Nephron progenitor cell (in vitro differentiated cells): ENCODE measurements around the gene ZNF639.

Experiments
- DNase-seq: peaks from one replicate; pipeline ENCODE4 v3.0.0; 2021
- H3K27ac Mint-ChIP-seq: 2 replicates; pipeline ENCODE4 v1.8.0; 2021; ENCODE audit warnings: mild to moderate bottlenecking, moderate library complexity, mixed read lengths
- H3K27me3 Mint-ChIP-seq: 2 replicates; pipeline ENCODE4 v1.8.0; 2021; ENCODE audit warnings: mild to moderate bottlenecking, low read depth, mixed read lengths; ENCODE audit not compliant: poor library complexity
- H3K36me3 Mint-ChIP-seq: 2 replicates; pipeline ENCODE4 v1.8.0; 2021; ENCODE audit warnings: low read depth, mixed read lengths
- H3K4me1 Mint-ChIP-seq: 2 replicates; pipeline ENCODE4 v1.8.0; 2021; ENCODE audit warnings: mixed read lengths
- H3K4me3 Mint-ChIP-seq: 2 replicates; pipeline ENCODE4 v1.8.0; 2021; ENCODE audit warnings: mild to moderate bottlenecking, moderate library complexity, mixed read lengths
- H3K9me3 Mint-ChIP-seq: 2 replicates; pipeline ENCODE4 v1.8.0; 2021; ENCODE audit warnings: mild to moderate bottlenecking, moderate library complexity, mixed read lengths
- CTCF ChIP-seq: fragments of 200-600 bp; sonication (generic); IDR thresholded peaks from 2 replicates; pipeline ENCODE4 v1.5.0; 2021; ENCODE audit warnings: antibody characterized with exemption

The ZNF639 gene

GRCh38 chr3:179279837-179280236, 43.0 kb upstream of the ZNF639 start:
- no peak overlapping the region for H3K4me3 Mint-ChIP-seq
- H3K27me3 Mint-ChIP-seq: peaks cover 7% of the 10 kb centered on the region
- no peaks in the 10 kb centered on the region for H3K36me3 Mint-ChIP-seq
- no peak for DNase-seq
- no peaks in the 10 kb centered on the region for H3K4me1 Mint-ChIP-seq
- no peak overlapping the region for H3K27ac Mint-ChIP-seq
- no peaks in the 10 kb centered on the region for H3K9me3 Mint-ChIP-seq
- TF ChIP-seq CTCF: no peak

- Mint-ChIP-seq H3K36me3 (no peaks in the 10 kb centered on the region), H3K4me1 (no peaks in the 10 kb centered on the region), H3K9me3 (no peaks in the 10 kb centered on the region), H3K4me3 (no peak overlapping the region), H3K27ac (no peak overlapping the region), H3K27me3 (peaks cover 8% of the 10 kb centered on the region)
- TF ChIP-seq CTCF: no peak
- no peak for DNase-seq
Observed at GRCh38 chr3:179281825-179282224, 41.0 kb upstream of the ZNF639 start.

GRCh38 chr3:179286331-179286730, 36.5 kb upstream of the ZNF639 start:
- TF ChIP-seq CTCF: no peak
- DNase-seq: no peak
- Mint-ChIP-seq H3K27ac (no peak overlapping the region), H3K9me3 (no peaks in the 10 kb centered on the region), H3K27me3 (peaks cover 8% of the 10 kb centered on the region), H3K36me3 (no peaks in the 10 kb centered on the region), H3K4me1 (peaks cover 10% of the 10 kb centered on the region), H3K4me3 (no peak overlapping the region)

GRCh38 chr3:179288845-179289244, 34.0 kb upstream of the ZNF639 start:
- Mint-ChIP-seq H3K9me3 (peaks cover 11% of the 10 kb centered on the region), H3K36me3 (peaks cover 5% of the 10 kb centered on the region), H3K4me3 (no peak overlapping the region), H3K27me3 (peaks cover 10% of the 10 kb centered on the region), H3K4me1 (peaks cover 20% of the 10 kb centered on the region), H3K27ac (no peak overlapping the region)
- TF ChIP-seq CTCF: no peak
- DNase-seq: no peak

- peaks cover 20% of the 10 kb centered on the region for H3K4me1 Mint-ChIP-seq
- no peak for DNase-seq
- no peak overlapping the region for H3K27ac Mint-ChIP-seq
- H3K4me3 Mint-ChIP-seq: no peak overlapping the region
- peaks cover 5% of the 10 kb centered on the region for H3K36me3 Mint-ChIP-seq
- peaks cover 11% of the 10 kb centered on the region for H3K9me3 Mint-ChIP-seq
- TF ChIP-seq CTCF: no peak
- H3K27me3 Mint-ChIP-seq: peaks cover 10% of the 10 kb centered on the region
Observed at GRCh38 chr3:179289295-179289694, 33.5 kb upstream of the ZNF639 start.

GRCh38 chr3:179292450-179292849, 30.4 kb upstream of the ZNF639 start:
- Mint-ChIP-seq H3K27ac (no peak overlapping the region), H3K27me3 (peaks cover 7% of the 10 kb centered on the region), H3K36me3 (peaks cover 5% of the 10 kb centered on the region), H3K9me3 (peaks cover 11% of the 10 kb centered on the region), H3K4me3 (no peak overlapping the region), H3K4me1 (peaks cover 20% of the 10 kb centered on the region)
- no peak for TF ChIP-seq CTCF
- DNase-seq: no peak
